CD4-positive, alpha-beta T cell treated with Interleukin-4 for 1 hour (primary cell): ENCODE results near the gene EMILIN2.
"Not testable (repeated sequence)": the region's sequence is repeated elsewhere in the genome, so short reads cannot be mapped to it uniquely, and the experiment has no call there.

Source experiments
- DNase-seq, 2 donors: peaks; one replicate each; pipeline ENCODE4 v3.0.0-alpha.2; 2020 to 2022

The EMILIN2 gene

DNA sequence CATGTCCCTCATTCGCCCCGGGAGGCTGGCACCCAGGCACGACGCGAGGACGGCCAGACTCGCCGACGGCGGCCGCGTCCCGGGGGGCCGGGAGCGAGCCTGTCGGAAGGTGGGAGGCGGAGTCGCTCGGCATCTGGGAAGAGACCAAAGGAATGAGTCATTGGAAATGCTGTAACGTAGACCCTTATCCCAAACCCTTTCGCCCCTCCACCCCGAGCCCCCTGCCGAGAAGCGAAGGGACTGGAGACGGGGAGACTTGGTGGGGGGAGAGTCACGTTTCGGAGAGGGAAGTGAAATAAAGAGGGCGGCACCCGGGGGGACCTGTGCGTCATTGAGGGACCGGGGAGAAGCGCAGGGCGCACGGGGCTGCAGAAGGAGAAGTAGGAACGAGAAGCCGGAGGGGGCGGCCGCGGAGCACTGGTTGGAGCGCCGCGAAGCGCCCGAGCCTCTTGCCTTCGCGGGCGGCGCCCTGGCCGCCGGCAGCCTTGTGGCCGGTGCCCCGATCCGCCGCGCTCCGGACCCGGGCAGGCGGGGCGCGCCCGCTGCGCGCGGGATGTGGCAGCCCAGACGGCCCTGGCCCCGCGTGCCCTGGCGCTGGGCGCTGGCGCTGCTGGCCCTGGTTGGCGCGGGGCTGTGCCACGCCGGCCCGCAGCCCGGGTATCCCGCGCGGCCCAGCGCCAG lies at the start of gene EMILIN2:
Gene EMILIN2 (plus strand): TSS at position 371 of the 681 bp plus-strand sequence. CDS start 183 bp downstream, at position 554.
- peak; percentile 48 to 86 for DNase-seq

DNA sequence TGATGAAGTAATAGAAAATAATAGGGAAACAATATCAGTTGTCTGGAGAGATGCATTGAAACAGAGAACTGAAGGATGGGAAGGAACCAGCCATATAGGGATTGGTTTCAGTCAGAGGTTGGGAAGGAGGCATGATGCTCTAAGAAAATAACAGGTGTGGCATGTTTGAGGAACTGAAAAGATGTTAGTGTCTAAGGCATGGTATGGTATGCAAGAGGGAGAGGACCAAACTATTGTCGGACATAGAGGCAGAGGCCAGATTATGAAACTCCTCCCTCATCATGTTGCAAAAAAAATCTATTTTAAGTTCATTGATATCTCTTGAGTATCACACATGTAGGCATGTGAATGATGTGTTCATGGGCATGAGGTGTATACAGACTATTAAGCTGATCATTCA lies 48.9 kb upstream of the EMILIN2 start:
- DNase-seq, result no peak

GRCh38 chr18:2799369-2799768 lies 47.4 kb upstream of the EMILIN2 start:
- no peak for DNase-seq

DNA sequence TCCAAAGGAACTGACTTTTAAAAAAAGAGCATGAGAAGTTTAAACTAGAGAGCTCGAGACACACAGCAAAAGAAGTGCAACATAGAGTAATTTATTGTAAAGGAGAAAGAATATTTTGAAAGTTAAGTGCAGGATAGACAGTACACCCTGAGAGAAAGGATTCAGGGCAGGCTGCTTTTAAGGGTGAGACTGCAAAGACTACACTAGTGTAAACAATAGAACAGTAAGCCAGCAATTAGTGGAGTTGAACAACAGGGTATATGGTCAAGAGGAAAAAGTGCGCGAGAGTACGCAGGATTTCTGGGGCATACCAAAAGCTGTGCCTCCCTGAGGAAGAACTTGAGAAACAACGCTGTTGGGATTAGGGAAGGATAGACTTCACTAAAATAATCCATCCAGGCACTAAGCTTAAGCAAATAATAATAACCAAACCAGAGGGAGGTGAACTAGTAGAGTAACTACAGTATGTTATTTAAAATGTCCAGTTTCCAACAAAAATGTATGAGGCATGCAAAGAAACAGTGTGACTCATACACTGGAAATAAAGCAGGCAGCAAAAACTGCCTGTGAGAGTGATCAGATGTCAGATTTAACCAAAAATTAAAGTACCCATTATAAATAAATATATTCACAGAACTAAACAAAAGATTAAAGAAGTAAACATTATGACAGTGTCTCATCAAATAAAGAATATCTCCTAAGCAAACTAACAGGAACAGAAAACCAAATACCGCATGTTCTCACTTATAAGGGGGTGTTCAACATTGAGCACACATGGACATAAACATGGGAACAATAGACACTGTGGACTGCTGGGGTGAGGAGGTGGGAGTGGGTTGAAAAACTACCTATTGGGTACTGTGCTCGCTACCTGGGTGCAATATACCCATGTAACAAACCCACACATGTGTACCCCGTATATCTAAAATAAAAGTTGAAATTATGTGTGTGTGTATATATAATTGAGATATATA lies 40.5 kb upstream of the EMILIN2 start:
- no peak for DNase-seq

- DNase-seq, result not testable (repeated sequence)
These were observed 38.2 kb upstream of the EMILIN2 start for GRCh38 chr18:2808640-2809039.

- DNase-seq, result not testable (repeated sequence)
These were observed 37.1 kb upstream of the EMILIN2 start for GRCh38 chr18:2809666-2810183.

DNA sequence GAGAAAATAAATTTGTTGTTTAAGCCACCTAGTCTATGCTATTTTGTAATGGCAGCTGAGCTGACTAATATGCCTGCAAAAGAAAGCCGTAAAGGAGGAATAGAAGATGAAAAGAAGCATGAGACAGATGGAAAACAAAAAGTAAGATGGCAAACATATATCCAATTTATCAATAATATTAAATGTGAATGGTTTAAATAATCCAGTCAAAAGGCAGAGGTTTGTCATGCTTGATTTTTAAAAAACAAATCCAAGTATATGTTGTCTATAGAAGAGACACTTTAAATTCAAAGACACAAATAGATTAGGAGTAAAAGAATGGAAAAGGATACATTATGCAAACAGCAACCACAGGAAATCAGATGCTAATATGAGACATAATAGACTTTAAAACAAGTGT lies 35.4 kb upstream of the EMILIN2 start:
- no peak for DNase-seq

DNA sequence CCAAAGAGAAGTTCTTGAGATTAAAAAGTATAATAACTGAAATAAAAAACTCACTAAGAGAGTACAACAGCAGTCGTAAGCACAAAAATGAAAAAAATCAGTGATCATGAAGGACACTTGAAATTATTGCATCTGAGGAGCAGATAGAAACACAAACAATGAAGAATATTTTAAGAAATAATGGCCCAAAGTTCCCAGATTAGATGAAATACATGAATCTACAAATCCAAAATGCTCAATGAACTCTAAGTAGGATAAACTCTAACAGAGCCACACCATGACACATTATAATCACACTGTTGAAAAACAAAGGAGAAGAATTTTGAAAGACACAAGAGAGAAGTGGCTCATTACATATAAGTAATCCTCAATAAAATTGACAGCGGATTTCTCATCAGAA lies 31.9 kb upstream of the EMILIN2 start:
- DNase-seq, result no peak

DNA sequence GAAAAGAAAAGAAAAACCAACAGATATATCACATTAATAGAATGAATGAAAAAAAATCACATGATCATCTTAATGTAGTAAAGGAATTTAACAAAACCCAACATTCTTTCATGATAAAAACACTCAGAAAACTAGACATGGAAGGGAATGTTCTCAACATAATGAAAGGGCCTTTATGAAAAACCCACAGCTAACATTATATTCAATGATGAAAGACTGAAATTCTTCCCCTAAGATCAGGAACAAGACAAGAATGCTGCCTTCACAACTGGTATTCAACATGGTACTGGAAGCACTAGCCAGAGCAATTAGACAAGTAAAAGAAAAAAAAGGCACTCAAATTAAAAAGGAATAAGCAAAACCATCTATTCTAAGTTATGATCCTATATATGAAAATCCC lies 28.5 kb upstream of the EMILIN2 start:
- no peak for DNase-seq

DNA sequence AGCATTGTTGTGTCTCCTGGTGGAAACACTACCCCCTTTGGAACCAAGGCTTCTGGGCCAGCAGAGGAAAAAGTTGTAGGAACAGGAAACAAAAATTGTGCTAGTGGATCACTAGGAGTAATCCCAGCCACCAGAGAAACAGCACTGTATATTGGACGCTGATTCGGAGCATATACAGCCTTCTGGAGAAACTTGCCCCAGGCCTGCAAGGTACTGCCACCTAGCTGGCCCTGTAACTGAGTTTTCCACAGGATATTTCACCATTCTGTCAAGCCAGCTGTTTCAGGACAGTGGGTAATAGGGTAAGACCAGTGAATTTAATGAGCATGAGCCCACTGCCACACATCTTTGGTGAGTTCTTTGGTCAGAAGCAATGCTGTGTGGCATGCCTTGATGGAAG lies 25.1 kb upstream of the EMILIN2 start:
- no peak for DNase-seq

DNA sequence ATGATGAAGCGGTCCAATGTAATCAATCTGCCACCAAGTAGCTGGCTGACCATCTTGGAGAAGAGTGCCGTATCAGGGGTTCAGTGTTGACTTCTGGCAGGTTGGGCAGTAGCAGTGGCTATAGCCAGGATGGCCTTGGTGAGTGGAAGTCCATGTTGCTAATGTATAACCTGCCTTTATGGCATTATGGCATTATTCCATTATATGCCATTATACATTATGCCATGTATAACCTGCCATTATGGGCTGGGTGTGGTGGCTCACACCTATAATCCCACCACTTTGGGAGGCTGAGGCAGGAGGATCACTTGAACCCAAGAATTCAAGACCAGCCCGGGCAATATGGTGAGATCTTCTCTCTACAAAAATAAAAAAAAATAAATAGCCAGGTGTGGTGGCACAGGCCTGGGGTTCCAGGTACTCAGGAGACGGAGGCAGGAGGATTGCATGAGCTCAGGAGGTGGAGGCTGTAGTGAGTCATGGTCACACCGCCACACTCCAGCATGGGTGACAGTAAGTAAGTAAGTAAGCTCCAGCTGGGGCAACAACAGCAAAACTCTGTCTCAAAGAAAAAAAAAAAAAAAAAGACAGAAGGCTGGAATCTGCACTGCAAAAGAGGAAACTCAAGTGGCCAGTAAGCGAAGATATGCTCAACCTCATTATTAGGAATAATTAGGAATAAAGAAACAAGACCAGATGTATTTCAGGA lies 24.4 kb upstream of the EMILIN2 start:
- DNase-seq, result no peak

GRCh38 chr18:2823202-2823601 lies 23.6 kb upstream of the EMILIN2 start:
- DNase-seq, result no peak

DNA sequence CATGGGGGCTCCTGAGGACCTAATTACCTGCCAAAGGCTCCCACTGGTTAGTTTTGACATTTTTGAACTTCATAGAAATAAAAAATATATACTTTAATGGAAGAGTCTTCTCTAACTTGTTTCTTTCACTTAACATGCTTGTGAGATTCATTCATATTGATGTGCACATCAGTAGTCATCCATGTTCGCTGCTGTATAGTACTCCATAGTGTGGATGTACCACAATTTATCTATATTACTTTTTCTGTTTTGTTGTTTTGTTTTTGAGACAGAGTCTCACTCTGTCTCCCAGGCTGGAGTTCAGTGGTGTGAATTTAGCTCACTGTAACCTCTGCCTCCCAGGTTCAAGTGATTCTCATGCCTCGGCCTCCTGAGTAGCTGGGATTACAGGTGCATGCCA lies 22.8 kb upstream of the EMILIN2 start:
- DNase-seq, result no peak

DNA sequence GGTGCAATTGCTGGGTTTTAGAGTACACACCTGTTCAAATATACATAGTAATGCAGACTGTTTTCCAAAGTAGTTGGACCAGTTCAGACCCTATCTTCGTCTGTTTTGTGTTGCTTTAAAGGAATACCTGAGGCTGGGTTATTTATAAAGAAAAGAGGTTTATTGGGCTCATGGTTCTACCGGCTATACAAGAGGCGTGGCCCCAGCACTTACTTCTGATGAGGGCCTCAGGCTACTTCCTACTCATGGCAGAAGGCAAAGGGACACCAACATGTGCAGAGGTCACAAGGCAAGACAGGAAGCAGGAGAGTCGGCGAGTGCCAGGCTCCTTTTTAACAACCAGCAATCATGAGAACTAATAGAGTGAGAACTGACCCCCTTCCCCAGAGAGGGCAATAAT lies 21.9 kb upstream of the EMILIN2 start:
- DNase-seq, result no peak

GRCh38 chr18:2825613-2826175 lies 21.1 kb upstream of the EMILIN2 start:
- DNase-seq, result no peak

DNA sequence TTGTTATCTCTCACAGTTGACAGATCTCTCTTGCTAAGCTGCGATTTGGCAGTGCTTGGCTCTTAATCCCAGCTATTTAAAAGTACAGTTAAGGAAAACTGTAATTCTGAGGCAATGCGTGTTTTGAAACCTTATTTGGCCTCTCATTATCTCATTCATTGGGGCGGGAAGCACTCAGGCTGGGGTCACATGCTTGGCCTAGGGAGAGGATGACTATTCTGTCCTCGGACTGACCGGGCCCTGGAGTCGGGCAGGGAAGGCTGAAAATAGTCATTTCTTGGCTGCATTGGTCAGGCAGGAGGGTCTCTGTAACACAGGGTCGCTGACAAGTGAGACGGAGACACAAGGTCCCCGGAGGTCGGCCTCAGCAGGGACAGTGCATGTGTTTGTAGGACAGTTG lies 20.2 kb upstream of the EMILIN2 start:
- no peak for DNase-seq

GRCh38 chr18:2827061-2827460 lies 19.7 kb upstream of the EMILIN2 start:
- no peak for DNase-seq

DNA sequence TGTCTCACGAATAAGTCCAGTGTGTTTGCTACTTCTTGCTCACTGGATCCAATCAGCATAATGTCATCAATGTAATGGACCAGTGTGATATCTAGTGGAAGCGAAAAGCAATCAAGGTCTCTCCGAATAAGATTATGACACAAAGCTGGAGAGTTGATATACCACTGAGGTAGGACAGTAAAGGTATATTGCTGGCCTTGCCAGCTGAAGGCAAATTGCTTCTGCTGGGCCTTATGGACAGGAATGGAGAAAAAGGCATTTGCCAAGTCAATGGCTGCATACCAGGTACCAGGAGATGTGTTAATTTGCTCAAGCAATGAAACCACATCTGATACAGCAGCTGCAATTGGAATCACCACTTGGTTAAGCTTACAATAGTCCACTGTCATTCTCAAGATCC lies 10.7 kb upstream of the EMILIN2 start:
- not testable (repeated sequence) for DNase-seq

- DNase-seq, result not testable (repeated sequence)
These were observed 9.5 kb upstream of the EMILIN2 start for GRCh38 chr18:2837290-2837689.

DNA sequence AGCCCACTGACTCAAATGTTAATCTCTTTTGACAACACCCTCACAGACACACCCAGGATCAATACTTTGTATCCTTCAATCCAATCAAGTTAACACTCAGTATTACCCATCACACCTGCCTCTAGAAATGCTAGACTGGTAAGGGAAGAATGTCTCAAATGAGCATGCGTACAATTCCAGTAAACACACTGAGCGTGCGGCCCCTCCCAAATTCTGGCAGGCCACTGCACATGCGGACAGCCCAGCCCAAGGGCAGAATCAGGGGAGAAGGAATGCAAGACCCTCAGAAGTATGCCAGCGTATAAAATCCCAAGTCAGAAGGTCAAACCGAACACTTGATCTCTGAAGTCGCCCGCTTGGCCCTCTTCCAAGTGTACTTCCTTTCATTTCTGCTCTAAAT lies 7.6 kb upstream of the EMILIN2 start:
- no peak for DNase-seq

- no peak for DNase-seq
These were observed 6.3 kb upstream of the EMILIN2 start for GRCh38 chr18:2840521-2840920.

DNA sequence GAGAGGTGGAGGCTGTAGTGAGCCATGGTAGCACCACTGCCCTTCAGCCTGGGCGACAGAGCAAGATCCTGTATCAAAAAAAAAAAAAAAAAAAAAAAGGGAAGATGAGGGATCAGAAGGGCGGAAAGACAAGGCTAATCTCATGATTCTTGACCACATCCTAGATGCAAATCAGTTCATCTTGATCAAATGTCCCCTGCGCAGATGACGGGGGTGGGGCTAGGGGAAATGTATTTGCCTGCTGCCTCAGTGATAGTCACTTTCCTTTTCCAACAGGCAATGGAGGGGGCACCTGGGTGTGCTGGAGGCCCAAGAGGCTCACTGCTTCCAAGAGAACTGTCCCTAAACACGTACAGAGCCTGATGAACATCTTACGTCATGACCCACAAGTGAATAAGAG lies 3.7 kb upstream of the EMILIN2 start:
- DNase-seq, result peak in 1 of 2 donors; percentile 30

DNA sequence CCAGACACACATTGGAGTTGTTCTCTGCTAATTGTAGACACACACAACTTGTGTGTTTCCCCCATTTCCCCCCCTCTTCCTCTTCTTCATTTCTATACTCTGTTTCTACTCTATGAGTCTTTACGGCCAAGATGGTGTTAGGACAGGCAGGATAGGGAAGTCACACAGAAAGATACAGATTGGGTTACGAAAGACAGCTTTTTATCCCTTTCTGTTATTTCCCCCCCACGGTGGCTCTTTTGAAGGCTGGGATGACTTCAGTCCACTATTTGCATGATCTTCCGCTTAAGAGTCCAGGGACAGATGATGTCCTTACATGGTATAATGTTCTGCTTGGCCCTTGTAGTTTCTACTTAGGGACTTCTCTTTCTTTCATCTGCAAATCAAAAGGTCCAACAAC lies 1.6 kb upstream of the EMILIN2 start:
- DNase-seq, result peak; percentile 10 to 49
